GM12878 (cell line): ENCODE measurements around the gene VLDLR. TPM values are rescaled to one million over a fixed set of nuclear protein-coding genes. Genes with fewer than 3 reads are reported as not detected.

Source experiments
- ATAC-seq: fragments of 200-7000 bp; cut with Tn5 transposase; 3 replicates; pipeline ENCODE4 v1.9.1; 2020; ENCODE audit warnings: mild to moderate bottlenecking, moderate library complexity
- BruUV-seq: library from RNA; stranded (reverse); fragments of 400-500 nt; replicated peaks from 2 replicates; lab custom pipeline; 2021; lab: Mats Ljungman, UMichigan
- CTCF ChIA-PET: fragments of 300-600 bp; sonication (Branson Sonifier 250); formaldehyde crosslinking; extraction: SDS; loops from one replicate; lab custom pipeline; 2021; ENCODE audit warnings: inconsistent platforms; lab: Yijun Ruan, JAX
- POLR2A ChIA-PET: fragments of 350-600 bp; formaldehyde crosslinking; extraction: SDS; loops from one replicate; lab custom pipeline; 2021; ENCODE audit warnings: inconsistent platforms; lab: Charles Lee
- RAD21 ChIA-PET: fragments of 300-600 bp; sonication (Branson Sonifier 250); formaldehyde crosslinking; loops from one replicate; lab custom pipeline; 2023; ENCODE audit warnings: antibody characterized with exemption; ENCODE audit not compliant: unreplicated experiment; lab: Charles Lee
- SMC1A ChIA-PET: fragments of 300-600 bp; sonication (Branson Sonifier 250); formaldehyde crosslinking; loops from one replicate; lab custom pipeline; 2023; ENCODE audit not compliant: unreplicated experiment, uncharacterized antibody; lab: Charles Lee
- DNase-seq: peaks from one replicate; pipeline ENCODE4 v3.0.0-alpha.2; 2011; ENCODE audit warnings: low read depth, low spot score
- FAIRE-seq: peaks from 3 replicates; lab custom pipeline; 2011; peaks lifted over from hg19 to GRCh38; lab: Jason Lieb, UNC
- H2AFZ ChIP-seq: 2 replicates; pipeline ENCODE4 v1.6.0; 2011; ENCODE audit warnings: low read depth, low read length, control low read depth; ENCODE audit not compliant: control insufficient read depth
- H3K27ac ChIP-seq: 2 replicates; pipeline ENCODE4 v1.5.1; 2011; ENCODE audit warnings: control low read depth; ENCODE audit not compliant: control insufficient read depth, insufficient read depth
- H3K27me3 ChIP-seq, 2 experiments: replicated peaks in 1 of 2; 2 replicates each; pipeline versions ENCODE4 v1.6.0 to v1.6.1; 2011; ENCODE audit warnings: low read length in 1 of 2; ENCODE audit not compliant: control insufficient read depth in 2 of 2, insufficient read depth in 2 of 2
- H3K36me3 ChIP-seq, 2 experiments: 2 replicates each; pipeline ENCODE4 v1.5.1; 2011; ENCODE audit warnings: low read length in 1 of 2; ENCODE audit not compliant: control insufficient read depth in 2 of 2, insufficient read depth in 2 of 2
- H3K4me1 ChIP-seq: 2 replicates; pipeline ENCODE4 v1.6.1; 2011; ENCODE audit warnings: mild to moderate bottlenecking, low read length, moderate library complexity, mixed read lengths; ENCODE audit not compliant: control insufficient read depth, insufficient read depth
- H3K4me2 ChIP-seq: 2 replicates; pipeline ENCODE4 v1.6.0; 2011; ENCODE audit warnings: control low read depth; ENCODE audit not compliant: control insufficient read depth, insufficient read depth
- H3K4me3 ChIP-seq: fragments of 200-600 bp; sonication (generic); 2 replicates; pipeline ENCODE4 v1.5.1; 2016
- H3K79me2 ChIP-seq: 2 replicates; pipeline ENCODE4 v1.6.0; 2011; ENCODE audit warnings: low read length; ENCODE audit not compliant: control insufficient read depth, insufficient read depth
- H3K9ac ChIP-seq: 2 replicates; pipeline ENCODE4 v1.8.0; 2011; ENCODE audit warnings: low read length, control low read depth, mixed read lengths; ENCODE audit not compliant: control insufficient read depth, insufficient read depth
- H3K9me3 ChIP-seq: replicated peaks from 3 replicates; pipeline ENCODE4 v1.5.1; 2011; ENCODE audit warnings: mild to moderate bottlenecking, low read length; ENCODE audit not compliant: control insufficient read depth, insufficient read depth
- H4K20me1 ChIP-seq: 2 replicates; pipeline ENCODE4 v1.6.0; 2011; ENCODE audit not compliant: control insufficient read depth, insufficient read depth
- CHD2 ChIP-seq: IDR thresholded peaks from 2 replicates; pipeline ENCODE4 v1.6.1; 2011; ENCODE audit warnings: low read depth, low read length, improper control_type of control experiment, borderline replicate concordance
- KAT2A ChIP-seq: conservative IDR thresholded peaks from 2 replicates; pipeline ENCODE4 v1.6.1; 2011; ENCODE audit warnings: low read depth, low read length; ENCODE audit not compliant: control insufficient read depth
- MYB ChIP-seq: fragments of 150-350 bp; IDR thresholded peaks from 2 replicates; pipeline ENCODE4 v1.6.1; 2014; ENCODE audit warnings: mild to moderate bottlenecking, low read depth, low read length, borderline replicate concordance
- PKNOX1 ChIP-seq: fragments of 450-650 bp; IDR thresholded peaks from 2 replicates; pipeline ENCODE4 v1.6.1; 2016; ENCODE audit warnings: mild to moderate bottlenecking
- SP1 ChIP-seq: IDR thresholded peaks from one replicate; pipeline ENCODE4 v1.6.1; 2011; ENCODE audit warnings: low read depth, low read length
- TCF7 ChIP-seq: IDR thresholded peaks from 2 replicates; pipeline ENCODE4 v1.6.1; 2014; ENCODE audit warnings: antibody characterized with exemption, borderline replicate concordance
- ZSCAN29 ChIP-seq: fragments of 450-650 bp; IDR thresholded peaks from 2 replicates; pipeline ENCODE4 v1.6.1; 2017; ENCODE audit warnings: mild to moderate bottlenecking, moderate library complexity
- WGBS: methylation state at CpG from one replicate; pipeline ENCODE4 v1.1.6; 2016; ENCODE audit warnings: low lambda C conversion rate; ENCODE audit not compliant: insufficient replicate concordance, insufficient coverage; ENCODE audit errors: missing lambda C conversion rate; 5-methylcytosine and 5-hydroxymethylcytosine counted together
- in situ Hi-C: fragments of 300-500 bp; cut with MboI; formaldehyde crosslinking; loops from 9 replicates; pipeline ENCODE4 v1.14.3; 2018; ENCODE audit warnings: mixed read lengths
- intact Hi-C: fragments of 100-400 bp; cut with micrococcal nuclease; formaldehyde crosslinking; loops from one replicate; pipeline ENCODE4 v1.14.2; 2022; ENCODE audit not compliant: unreplicated experiment
- polyA plus RNA-seq, 11 experiments: library from polyadenylated mRNA; depleted of rRNA in 4 of 11; unstranded in 6 of 11; stranded (reverse) in 5 of 11; fragments of >200 nt; fragmentation: Nextera tagmentation in 4 of 11; fragmentation: Illumina TruSeq in 1 of 11; extraction: Ambion mirVana in 4 of 11; extraction: Trizol in 1 of 11; gene quantifications; 1 replicate in 1 of 11; 2 replicates in 10 of 11; pipeline versions ENCODE4 v1.2.1 to v1.2.3, GENCODE V29; 2011 to 2016; ENCODE audit warnings: inconsistent platforms in 2 of 11, missing spikeins in 2 of 11, low read depth in 1 of 11
- total RNA-seq, 4 experiments: library from RNA; depleted of rRNA in 3 of 4; stranded (reverse); fragments of >200 nt in 3 of 4; fragmentation: Illumina TruSeq in 1 of 4; extraction: Trizol in 1 of 4; gene quantifications; 2 replicates each; pipeline versions ENCODE4 v1.2.1 to v1.2.3, GENCODE V29; 2013 to 2021

Gene VLDLR
- total and polyA plus RNA-seq, 10 of the 15 experiments (the other 5 are each of a cell fraction or from before 2014, with no cell fraction given): 0.14 to 5.9 (median 0.57) TPM

DNA sequence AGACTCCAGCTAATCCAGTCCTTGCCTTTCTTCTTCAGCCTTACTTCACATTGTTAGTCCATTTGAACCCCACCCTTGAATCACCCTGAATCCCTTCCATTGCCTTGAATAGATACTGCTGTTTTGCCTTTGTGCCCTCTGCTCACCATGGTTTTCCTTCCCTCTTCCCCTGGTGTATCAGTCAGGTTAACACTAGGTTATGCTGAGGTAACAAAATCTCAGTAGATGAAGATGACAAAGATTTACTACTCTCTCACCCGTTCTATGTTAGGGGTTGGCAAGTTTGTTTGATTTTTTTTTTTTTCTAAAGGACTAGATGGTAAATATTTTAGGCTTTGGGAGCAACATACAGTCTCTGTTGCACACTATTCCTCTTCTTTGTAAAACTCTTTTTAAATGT, 3.3 kb upstream of the VLDLR start:
- ChIA-PET RAD21 (interaction anchor here (2.3 kb wide), 1 partner anchor 15 kb away, joined by 9 read pairs; no protein-coding TSS in a partner anchor), CTCF (no interaction called here), POLR2A (no interaction called here), SMC1A (interaction anchor here (1.4 to 1.7 kb wide), 2 partner anchors 9 to 15 kb away, joined by 6 to 9 read pairs; no protein-coding TSS in a partner anchor)
- TF ChIP-seq MYB (no peak), ZSCAN29 (no peak), SP1 (no peak), PKNOX1 (no peak), KAT2A (no peak), CHD2 (no peak), TCF7 (no peak)
- Histone ChIP-seq H3K27ac (no peak overlapping the region), H4K20me1 (no peaks in the 10 kb centered on the region), H2AFZ (no peak overlapping the region), H3K36me3 (no peaks in the 10 kb centered on the region), H3K79me2 (no peaks in the 10 kb centered on the region; the same call in 1 of the 2 replicates), H3K27me3 (peaks cover 0 to 12% of the 10 kb centered on the region in 2 experiments; a peak in 3 of 4 replicates), H3K9me3 (no peaks in the 10 kb centered on the region), H3K9ac (no peak overlapping the region), H3K4me1 (peaks cover 2% of the 10 kb centered on the region; the same call in 1 of the 2 replicates), H3K4me3 (no peak overlapping the region), H3K4me2 (no peak overlapping the region)
- WGBS: 71% methylated on average over 1 of the region's 1 CpG
- intact Hi-C loops (no loop called here), in situ Hi-C loops (no loop called here)
- no TSS peak for BruUV-seq
- DNase-seq (no peak), ATAC-seq (no peak), FAIRE-seq (no peak)
